Lower leg skin (tissue), 4 donors: ENCODE data around the gene UMODL1. TPM values are rescaled to one million over a fixed set of nuclear protein-coding genes. Genes with fewer than 3 reads are reported as not detected.

ENCODE experiments used
- DNase-seq, 2 donors: peaks; one replicate each; pipeline ENCODE4 v3.0.0-alpha.2; 2019; ENCODE audit warnings: low spot score in 2 of 2
- H3K4me3 ChIP-seq: fragments of 200-600 bp; sonication (generic); 2 replicates; pipeline ENCODE4 v1.5.1; 2017; ENCODE audit warnings: mild to moderate bottlenecking, low read depth; ENCODE audit not compliant: poor library complexity, severe bottlenecking
- CTCF ChIP-seq, 3 donors: fragments of 450-650 bp; IDR thresholded peaks; one replicate each; pipeline ENCODE4 v1.5.1; 2016; ENCODE audit warnings: antibody characterized with exemption in 3 of 3, mild to moderate bottlenecking in 3 of 3, moderate library complexity in 2 of 3
- POLR2A ChIP-seq, 2 donors: fragments of 450-650 bp; IDR thresholded peaks; one replicate each; pipeline ENCODE4 v1.6.1; 2016 to 2017; ENCODE audit warnings: antibody characterized with exemption in 2 of 2, mild to moderate bottlenecking in 1 of 2, moderate library complexity in 1 of 2
- WGBS, 2 donors: methylation state at CpG; one replicate each; pipeline ENCODE4 v1.1.5; 2018; 5-methylcytosine and 5-hydroxymethylcytosine counted together
- intact Hi-C: fragments of 100-400 bp; cut with DNase I; formaldehyde crosslinking; loops from one replicate; pipeline ENCODE4 v1.15.0; 2023; ENCODE audit warnings: low total_unique reads
- total RNA-seq, 4 donors: library from RNA; depleted of rRNA; stranded (reverse); fragments of >200 nt; gene quantifications; one replicate each; pipeline ENCODE4 v1.1.0, GENCODE V29; 2016

Gene UMODL1
- total RNA-seq, 4 donors from 2014 or later, result 0.23 TPM; not detected in 3

- intact Hi-C loops, result no loop called here
- WGBS, 2 donors, result 87 to 88% methylated on average over 14 of the region's 14 CpGs
- TF ChIP-seq POLR2A (IDR thresholded peaks at IDR 0.05), result no peak
- no peak for TF ChIP-seq CTCF (IDR thresholded peaks at IDR 0.05)
- DNase-seq, result no peak
- no peak overlapping the region for H3K4me3 ChIP-seq
These were observed 38.4 kb downstream of the UMODL1 start for GRCh38 chr21:42109473-42109872.

- no peak overlapping the region for H3K4me3 ChIP-seq
- DNase-seq, result no peak
- 72 to 84% methylated on average over 17 of the region's 17 CpGs for WGBS, 2 donors
- no peak for TF ChIP-seq POLR2A (IDR thresholded peaks at IDR 0.05)
- no peak for TF ChIP-seq CTCF (IDR thresholded peaks at IDR 0.05)
- intact Hi-C loops, result loop anchor here (10.0 kb wide), 3 partner anchors 165 to 295 kb away; no protein-coding TSS in a partner anchor
These were observed 38.9 kb downstream of the UMODL1 start for GRCh38 chr21:42109873-42110525.

GRCh38 chr21:42110691-42111469 is 39.8 kb downstream of the UMODL1 start:
- DNase-seq, result no peak
- whole genome bisulfite sequencing, 2 donors, result 75 to 89% methylated on average over 16 to 23 of the region's 24 CpGs
- H3K4me3 ChIP-seq, result no peak overlapping the region
- intact Hi-C loops, result loop anchor here (10.0 kb wide), 3 partner anchors 166 to 296 kb away; no protein-coding TSS in a partner anchor
- TF ChIP-seq POLR2A (IDR thresholded peaks at IDR 0.05) (no peak), CTCF (IDR thresholded peaks at IDR 0.05) (no peak)

GRCh38 chr21:42111470-42111743 is 40.3 kb downstream of the UMODL1 start:
- intact Hi-C loops, result loop anchor here (10.0 kb wide), 3 partner anchors 167 to 297 kb away; no protein-coding TSS in a partner anchor

GRCh38 chr21:42111811-42112210 is 40.7 kb downstream of the UMODL1 start:
- no peak for DNase-seq
- WGBS, 2 donors, result 94 to 97% methylated on average over 10 of the region's 10 CpGs
- intact Hi-C loops, result loop anchor here (10.0 kb wide), 3 partner anchors 167 to 297 kb away; no protein-coding TSS in a partner anchor
- no peak for TF ChIP-seq POLR2A (IDR thresholded peaks at IDR 0.05)
- no peak for TF ChIP-seq CTCF (IDR thresholded peaks at IDR 0.05)
- H3K4me3 ChIP-seq, result no peak overlapping the region

More at GRCh38 chr21:42111470-42111743, 40.3 kb downstream of the UMODL1 start:
- no peak for TF ChIP-seq POLR2A (IDR thresholded peaks at IDR 0.05)
- no peak for TF ChIP-seq CTCF (IDR thresholded peaks at IDR 0.05)
- no peak overlapping the region for H3K4me3 ChIP-seq
- WGBS, 2 donors, result 84 to 97% methylated on average over 8 of the region's 8 CpGs
- DNase-seq, result no peak
